Measurements from ENCODE around the gene CAD.
A peak's percentile ranks its signal among the peaks of the same experiment; 100 is the strongest.

DNA sequence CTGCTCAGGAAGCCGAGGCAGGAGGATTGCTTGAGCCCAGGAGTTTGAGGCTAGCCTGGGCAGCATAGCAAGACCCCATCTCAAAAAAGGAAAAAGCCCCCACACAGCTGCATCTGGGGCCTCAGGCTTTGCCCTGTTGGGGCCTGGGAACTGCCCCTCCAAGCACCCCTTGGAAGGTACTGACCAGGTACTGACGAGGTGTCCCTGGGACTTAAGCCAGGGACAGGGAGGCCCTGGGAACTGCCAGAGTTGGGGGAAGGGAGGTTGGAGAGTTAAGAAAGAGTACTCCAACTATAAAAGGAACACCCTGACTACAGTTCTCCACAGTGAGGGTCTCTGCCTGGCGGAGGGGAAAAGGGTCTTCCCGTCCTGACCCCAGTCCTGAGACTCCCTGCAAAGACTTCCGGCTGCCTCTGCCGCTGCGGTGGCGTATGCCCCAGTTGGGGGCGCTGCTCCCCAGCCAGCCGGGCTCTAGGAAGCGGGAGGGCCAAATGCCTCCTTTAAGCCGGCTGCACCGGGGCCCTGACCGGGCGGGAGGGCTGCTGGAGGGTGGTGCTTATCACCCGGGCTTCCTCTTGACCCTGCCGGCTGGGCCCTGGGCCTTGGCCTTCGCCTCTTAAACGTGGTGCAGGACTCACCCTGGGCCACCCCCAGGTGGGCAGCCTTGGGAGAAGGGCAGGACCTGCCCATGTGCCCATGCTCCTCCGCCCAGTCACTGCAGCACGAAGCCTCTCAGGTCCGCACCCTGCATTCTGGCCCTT is 32.9 kb downstream of the CAD start:
- TF ChIP-seq, protein P1, sequence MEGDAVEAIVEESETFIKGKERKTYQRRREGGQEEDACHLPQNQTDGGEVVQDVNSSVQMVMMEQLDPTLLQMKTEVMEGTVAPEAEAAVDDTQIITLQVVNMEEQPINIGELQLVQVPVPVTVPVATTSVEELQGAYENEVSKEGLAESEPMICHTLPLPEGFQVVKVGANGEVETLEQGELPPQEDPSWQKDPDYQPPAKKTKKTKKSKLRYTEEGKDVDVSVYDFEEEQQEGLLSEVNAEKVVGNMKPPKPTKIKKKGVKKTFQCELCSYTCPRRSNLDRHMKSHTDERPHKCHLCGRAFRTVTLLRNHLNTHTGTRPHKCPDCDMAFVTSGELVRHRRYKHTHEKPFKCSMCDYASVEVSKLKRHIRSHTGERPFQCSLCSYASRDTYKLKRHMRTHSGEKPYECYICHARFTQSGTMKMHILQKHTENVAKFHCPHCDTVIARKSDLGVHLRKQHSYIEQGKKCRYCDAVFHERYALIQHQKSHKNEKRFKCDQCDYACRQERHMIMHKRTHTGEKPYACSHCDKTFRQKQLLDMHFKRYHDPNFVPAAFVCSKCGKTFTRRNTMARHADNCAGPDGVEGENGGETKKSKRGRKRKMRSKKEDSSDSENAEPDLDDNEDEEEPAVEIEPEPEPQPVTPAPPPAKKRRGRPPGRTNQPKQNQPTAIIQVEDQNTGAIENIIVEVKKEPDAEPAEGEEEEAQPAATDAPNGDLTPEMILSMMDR (IDR thresholded peaks at IDR 0.05; ENCODE audit: low read depth, low read length) = peak; percentile 70
- TF ChIP-seq, protein P2, sequence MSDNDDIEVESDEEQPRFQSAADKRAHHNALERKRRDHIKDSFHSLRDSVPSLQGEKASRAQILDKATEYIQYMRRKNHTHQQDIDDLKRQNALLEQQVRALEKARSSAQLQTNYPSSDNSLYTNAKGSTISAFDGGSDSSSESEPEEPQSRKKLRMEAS (IDR thresholded peaks at IDR 0.05; ENCODE audit: low read depth, low read length) = no peak

Measured in NB4 (cell line).